Fibroblast of villous mesenchyme (primary cell): ENCODE data around the gene ECE1. TPM values are rescaled to one million over a fixed set of nuclear protein-coding genes. Genes with fewer than 3 reads are reported as not detected.
A peak's percentile ranks its signal among the peaks of the same experiment; 100 is the strongest.

ENCODE experiments used
- DNase-seq: peaks from one replicate; pipeline ENCODE4 v3.0.0-alpha.2; 2010; ENCODE audit warnings: low read depth
- H3K4me3 ChIP-seq: 2 replicates; pipeline ENCODE4 v1.5.1; 2011; ENCODE audit warnings: low read depth, mild to moderate bottlenecking, low read length
- CTCF ChIP-seq: IDR thresholded peaks from 2 replicates; pipeline ENCODE4 v1.5.1; 2012; ENCODE audit warnings: low read depth, mild to moderate bottlenecking, low read length; ENCODE audit not compliant: insufficient read depth
- total RNA-seq: library from RNA; depleted of rRNA; stranded (reverse); fragments of >200 nt; gene quantifications from 2 replicates; pipeline ENCODE4 v1.2.3, GENCODE V29; 2012

Gene ECE1
- total RNA-seq, 1 donor = 127 TPM

GRCh38 chr1:21261551-21262292 is 28.5 kb downstream of the ECE1 start:
- peak overlapping the region; percentile 8 for H3K4me3 ChIP-seq
- no peak for TF ChIP-seq CTCF
- DNase-seq = peak; percentile 97

- H3K4me3 ChIP-seq = no peak overlapping the region
- DNase-seq = no peak
- no peak for TF ChIP-seq CTCF
Observed at GRCh38 chr1:21260405-21261125, 29.7 kb downstream of the ECE1 start.

GRCh38 chr1:21259316-21260076 is 30.8 kb downstream of the ECE1 start:
- H3K4me3 ChIP-seq = no peak overlapping the region
- DNase-seq = no peak
- no peak for TF ChIP-seq CTCF

GRCh38 chr1:21258331-21259134 is 31.7 kb downstream of the ECE1 start:
- H3K4me3 ChIP-seq = no peak overlapping the region
- no peak for TF ChIP-seq CTCF
- DNase-seq = no peak

- no peak for DNase-seq
- no peak for TF ChIP-seq CTCF
- no peak overlapping the region for H3K4me3 ChIP-seq
Observed at GRCh38 chr1:21257431-21258135, 32.7 kb downstream of the ECE1 start.

- H3K4me3 ChIP-seq = no peak overlapping the region
- DNase-seq = no peak
- TF ChIP-seq CTCF = no peak
Observed at GRCh38 chr1:21256776-21257175, 33.5 kb downstream of the ECE1 start.
